NCI-H1694 (cell line): Measurements from ENCODE around the gene BCORL1.

Experiments
- DNase-seq: peaks from one replicate; lab custom pipeline; 2025; lab: John Stamatoyannopoulos, UW

BCORL1 gene

DNA sequence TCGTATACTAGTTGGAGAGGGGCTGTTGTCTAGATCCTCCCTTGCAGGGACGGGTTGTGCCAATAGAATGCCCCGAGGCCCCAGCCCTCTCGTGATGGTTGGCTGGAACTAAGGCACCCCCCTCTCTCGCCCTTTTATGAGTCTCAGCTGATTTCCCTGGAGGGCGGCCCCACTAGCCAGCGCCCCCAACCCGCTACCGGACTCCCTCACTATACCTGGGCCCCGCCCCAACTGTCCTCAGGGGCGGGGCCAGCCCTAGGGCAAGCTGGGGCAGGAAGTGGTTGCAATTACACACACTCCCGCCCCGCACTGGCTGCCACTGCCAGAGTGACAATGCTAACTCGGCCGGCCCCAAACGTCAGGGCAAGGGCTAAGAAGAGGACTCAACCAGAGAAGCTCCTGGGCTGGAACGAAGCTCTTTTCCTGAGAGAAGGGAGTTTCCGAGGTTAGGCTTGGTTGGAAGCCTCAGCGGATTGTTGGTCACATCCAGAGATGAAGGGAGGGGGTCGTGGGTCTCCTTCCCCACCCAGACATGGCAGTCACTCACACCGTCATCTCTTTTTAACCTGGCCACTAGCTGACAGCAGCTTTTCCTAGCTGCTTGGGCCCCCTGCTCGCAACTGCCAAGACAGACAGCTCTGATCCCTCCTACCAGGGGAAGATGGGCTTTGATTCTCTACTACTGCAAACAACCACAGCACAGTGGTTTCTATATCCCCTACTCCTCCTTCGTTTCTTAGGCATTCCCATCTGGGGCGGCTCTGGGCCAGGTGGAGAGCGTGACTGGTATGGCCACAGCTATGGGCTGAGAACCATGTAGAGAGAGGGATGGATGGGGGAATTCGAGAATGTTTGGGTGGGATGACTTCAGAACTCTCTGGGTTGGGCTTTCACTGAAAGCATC lies 21.0 kb upstream of the BCORL1 start:
- no peak for DNase-seq

DNA sequence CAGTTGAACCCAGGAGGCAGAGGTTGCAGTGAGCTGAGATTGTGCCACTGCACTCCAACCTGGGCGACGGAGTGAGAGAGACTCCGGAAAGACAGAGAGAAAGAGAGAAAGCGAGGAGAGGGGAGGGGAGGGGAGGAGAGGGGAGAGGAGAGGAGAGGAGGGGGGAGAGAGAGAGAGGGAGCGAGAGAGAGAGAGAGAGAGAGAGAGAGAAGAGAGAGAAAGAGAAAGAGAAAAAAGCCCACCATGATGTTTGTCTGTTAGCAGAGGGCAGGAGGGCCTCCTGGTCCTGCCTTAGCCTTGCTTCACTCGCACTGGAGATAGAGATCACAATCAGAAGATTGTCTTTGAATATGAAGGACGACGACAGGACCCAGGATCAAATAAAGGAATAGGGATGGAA lies 18.7 kb upstream of the BCORL1 start:
- DNase-seq: no peak

DNA sequence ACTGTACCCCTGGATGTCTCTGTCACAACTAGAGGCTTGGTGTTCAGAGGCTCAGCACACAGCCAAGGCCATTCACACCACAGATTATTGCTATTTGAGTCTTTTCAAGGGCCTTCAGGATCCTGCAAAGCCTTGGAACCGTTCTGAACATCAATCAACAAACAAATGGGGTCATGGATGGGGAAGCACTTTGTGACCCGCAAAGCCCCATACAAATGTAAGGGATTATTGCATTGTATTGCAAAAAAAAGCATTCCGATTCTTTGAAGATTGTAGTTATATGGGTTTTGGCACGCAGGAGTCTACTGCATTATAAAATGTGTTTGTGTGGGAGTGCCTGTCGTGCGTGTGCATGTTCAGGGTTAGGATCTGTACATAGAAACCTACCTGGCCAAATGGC lies 17.3 kb upstream of the BCORL1 start:
- DNase-seq: no peak

DNA sequence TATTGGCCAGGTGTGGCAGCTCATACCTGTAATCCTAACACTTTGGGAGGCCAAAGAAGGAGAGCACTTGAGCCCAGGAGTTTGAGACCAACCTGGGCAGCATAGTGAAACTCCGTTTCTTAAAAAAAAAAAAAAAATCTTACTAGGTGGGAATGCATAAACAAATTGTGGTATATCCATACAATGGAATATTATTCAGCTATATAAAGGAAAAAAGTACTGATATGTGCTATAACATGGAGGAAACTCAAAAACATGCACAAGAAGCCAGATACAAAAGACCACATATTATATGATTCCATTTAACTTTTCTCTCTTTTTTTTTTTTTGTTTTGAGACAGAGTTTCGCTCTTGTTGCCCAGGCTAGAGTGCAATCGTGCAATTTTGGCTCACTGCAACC lies 13.5 kb upstream of the BCORL1 start:
- DNase-seq: no peak

DNA sequence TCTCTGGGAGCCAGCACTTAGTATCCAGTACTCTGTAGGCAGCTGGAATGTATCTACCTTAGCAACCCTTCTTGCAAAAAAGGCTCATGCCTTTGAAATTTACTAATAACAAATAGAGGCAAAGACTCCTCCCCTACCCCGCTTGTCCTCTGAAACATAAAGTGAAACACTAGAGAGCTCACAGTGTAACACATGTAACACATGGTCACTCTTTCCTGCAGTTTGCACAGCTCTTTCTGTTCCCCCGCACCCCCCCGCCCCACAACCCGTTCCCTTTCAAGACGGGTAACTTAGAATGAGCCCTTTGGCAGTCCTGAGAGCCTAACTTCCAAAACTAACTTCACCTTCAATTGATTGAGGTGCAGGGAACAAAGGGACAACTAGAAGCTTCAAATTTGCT lies 6.0 kb upstream of the BCORL1 start:
- DNase-seq: no peak

DNA sequence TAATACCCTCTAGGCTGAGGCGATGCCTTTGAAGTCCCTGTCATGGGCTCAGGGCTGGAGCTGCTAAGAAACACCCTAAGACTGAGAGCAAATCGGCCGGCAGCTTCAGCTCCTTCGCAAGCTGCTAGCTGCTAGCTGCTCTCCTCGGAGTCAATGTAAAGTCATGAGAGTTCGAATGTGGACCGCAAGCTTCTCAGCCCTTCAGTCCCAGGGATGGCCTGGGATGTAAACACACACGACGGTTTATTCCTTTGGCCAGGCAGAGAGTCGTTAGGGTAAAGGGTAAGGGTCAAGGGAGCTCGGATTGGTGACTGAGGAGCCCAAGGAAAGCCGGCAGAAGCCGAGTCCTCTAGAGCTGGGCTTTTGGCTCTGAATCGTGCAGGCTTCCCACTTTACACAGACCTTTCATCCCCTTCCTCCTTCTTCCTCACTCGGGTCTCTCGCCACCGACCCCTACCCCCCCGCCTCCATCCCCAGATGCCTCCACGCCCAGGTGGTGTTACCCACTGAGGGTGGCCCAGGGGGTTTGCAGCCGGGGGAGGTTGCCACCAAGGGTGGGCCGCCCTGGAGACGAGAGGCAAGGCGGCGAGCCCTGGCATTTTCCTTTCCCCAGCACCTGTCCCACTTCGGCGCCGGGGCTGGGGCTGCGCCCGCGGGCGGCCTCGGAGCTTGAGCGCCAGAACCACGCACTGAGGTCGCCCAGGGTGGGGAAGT lies 3.1 kb upstream of the BCORL1 start:
- DNase-seq: no peak

DNA sequence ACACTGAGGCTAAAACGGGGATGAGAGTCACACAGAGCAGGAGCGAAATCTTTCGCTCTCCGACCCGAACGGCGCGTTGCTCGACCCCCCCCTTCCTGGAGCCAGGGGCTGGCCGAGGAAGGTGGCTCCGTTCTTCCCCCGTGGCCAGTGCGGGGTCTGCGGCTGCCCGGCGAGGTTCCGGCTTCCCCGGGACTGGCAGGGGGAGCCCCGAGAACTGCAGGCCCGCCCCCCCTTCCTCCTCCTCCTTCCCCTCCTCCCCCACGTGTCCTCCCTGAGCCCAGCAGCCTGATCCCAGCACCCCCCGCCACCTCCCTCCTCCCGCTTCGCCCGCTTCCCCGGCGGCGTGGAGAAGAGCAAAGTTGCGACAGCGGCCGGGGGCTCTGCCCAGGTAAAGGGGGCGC lies 2.4 kb upstream of the BCORL1 start:
- DNase-seq: no peak

DNA sequence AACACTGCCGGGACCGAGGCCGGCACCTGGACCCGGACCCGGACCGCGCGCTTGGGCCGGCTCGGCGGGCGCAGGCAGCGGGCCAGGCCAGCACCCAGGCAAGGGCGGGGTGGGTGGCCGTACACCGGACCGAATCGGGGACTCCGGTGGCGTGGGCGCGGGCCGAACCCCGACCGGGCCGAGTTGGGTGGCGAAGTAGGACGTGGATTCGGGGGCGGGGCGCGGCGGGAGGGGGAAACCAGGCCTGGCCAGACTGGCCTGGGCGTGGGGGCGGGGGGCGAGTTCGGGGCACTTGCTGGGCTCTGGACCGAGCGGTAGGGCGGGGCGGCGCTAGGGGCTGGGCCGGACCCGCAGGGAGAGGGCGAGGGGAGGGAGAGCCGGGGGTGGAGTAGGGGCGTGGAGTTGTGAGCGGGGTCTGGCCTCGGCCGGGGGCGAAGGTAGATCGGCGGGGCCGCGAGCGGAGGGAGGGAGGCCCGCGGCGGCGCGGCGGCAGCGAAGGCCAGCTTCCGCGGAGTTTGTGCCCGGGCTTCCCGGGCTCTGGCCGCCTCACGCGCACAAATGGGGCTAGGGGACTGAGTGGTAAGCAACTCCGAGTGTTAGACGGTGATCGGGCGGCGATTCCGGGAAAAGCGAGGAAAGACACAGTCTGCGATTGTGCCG lies 1.8 kb upstream of the BCORL1 start:
- DNase-seq: no peak

DNA sequence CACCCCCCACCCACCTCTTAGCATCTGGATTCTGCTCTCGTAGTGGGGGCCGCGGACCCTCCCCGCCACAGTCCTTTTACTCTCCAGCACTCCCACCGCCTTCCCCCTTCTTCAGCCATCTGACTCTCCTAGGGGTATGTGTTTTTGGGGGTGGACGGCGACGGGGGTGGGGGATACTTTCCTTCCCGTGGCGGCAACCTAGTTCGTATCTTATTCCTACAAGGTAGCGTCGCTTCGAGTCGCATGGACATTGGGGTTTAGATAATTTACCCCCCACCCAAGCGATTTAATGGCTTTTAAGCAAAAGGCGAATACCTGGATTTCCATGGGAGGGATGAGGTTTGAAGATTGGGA lies 1.3 kb upstream of the BCORL1 start:
- no peak for DNase-seq

DNA sequence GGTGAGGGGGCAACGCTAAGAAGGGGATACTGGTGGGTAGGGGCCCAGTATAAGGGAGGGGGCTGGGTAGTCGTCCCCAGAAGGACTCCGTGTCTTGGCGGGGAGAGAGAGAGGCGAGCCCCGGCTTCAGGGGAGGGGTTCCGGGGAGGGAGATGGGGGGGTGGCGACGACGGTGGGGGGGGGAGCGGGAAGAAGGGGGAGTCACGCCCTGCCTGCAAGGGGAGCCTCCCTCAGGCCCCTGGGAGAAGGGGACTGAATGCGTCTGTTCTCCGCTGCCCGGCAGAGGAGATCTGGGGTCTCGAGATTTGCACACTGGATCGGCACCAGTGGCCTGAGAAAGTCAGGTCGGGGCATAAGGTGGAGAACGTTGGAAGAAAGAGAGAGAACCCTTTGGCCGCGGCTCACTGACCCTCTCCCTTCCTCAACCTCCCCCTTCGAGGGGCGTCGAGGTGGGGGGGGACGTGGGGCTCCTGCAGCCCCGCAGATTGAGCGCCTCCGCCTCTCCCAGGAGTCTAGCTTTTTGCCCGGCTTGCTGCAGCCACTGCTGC lies 609 bp upstream of the BCORL1 start:
- no peak for DNase-seq

DNA sequence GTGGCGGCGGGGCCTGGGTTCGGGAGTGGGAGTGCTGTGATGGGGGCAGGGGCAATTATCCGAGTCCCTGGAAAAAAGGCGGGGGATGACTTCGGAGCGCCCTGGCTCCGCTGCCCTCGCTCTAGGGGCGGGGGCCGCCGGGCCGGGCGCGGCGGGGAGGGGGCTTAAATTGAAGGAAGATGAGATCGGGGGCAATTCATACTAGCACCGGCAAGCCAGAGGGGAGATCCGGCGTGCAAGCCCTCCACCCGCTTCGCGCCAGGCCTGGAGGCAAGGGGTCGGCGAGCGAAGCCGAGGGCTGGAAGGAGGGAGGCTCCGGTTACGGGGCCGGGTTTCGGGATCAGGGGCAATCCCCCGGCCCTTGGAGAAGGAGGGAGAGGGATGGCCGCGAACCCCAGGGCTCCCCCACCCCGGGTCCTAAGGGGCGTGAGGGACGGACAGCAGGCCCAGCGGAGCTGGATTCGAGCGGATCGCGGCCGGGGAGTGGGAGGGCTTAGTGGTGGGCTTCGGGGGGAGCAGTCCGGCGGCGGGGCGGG lies 1.2 kb downstream of the BCORL1 start:
- DNase-seq: no peak

DNA sequence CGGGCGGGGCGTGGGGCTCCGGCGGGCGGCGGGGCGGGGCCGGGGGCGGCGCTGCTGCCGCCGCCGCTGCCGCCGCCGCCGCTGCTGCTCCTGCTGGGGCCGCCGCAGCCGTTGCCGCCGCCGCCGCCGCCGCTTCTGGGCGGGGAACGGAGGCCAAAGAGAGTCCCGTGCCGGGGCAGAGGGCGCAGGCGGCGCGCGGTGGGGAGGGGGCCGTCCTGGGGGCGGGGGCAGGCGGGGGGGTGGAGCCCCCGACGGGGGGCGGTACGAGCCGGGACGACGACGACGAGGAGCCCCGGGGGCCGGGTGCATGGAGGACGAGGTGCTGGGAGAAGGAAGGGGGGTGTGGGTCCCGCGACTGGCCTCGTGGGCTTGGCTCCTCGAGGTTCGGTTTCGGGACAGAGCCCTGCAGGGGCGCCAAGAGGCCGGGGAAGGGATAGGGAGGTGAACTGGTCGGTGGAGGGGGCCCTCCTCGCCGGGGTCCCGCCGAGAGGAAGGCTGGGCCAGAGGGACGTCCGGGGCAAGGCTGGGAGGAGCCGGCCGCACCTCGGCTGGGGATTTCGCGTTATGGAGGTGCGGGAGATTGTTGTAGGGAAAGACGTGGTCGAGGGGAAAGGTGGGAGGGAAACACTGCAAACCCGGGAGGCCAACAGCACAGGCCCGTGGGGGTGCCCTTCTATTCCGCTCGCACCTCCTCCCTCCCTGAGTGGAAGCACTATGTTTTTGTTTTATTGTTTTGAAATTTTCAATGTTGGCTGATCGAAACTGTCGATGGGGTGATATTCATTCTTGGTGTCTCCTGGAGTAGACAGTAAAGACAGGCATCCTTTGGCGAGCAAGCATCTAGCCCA lies 1.9 kb downstream of the BCORL1 start:
- no peak for DNase-seq

DNA sequence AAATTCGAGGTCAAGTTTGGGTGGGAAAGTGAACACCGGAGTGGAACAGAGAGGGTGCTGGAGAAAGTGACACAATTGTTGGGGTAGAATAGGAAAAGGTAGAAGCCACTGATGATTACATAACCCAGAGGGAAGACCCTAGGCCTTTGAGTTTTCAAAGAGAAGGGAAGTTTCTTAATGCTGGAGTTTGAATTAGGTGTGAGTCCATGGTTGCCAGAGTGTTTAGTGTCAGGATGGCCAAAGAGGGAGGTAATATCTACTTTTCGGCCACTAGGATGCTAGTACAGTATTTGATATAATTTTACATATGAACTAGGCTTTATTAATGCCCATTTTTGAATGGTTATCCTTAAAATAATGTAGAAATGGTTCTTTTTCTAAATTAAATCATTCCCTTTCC lies 5.4 kb downstream of the BCORL1 start:
- DNase-seq: no peak

DNA sequence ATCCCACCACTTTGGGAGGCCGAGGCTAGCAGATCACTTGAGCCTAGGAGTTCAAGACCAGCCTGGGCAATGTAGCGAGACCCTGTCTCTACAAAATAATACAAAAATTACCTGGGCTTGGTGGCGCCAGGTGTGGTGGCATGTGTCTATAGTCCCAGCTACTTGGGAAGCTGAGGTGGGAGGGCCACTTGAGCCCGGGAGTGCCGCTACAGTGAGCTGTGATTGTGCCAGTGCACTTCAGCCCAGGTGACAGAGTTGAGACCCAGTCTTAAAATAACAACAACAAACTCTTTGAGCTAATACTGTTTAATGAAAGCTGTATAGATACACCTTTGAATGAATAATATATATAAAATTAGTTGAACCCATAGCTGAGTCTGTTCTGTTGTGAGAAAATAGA lies 9.7 kb downstream of the BCORL1 start:
- DNase-seq: no peak

DNA sequence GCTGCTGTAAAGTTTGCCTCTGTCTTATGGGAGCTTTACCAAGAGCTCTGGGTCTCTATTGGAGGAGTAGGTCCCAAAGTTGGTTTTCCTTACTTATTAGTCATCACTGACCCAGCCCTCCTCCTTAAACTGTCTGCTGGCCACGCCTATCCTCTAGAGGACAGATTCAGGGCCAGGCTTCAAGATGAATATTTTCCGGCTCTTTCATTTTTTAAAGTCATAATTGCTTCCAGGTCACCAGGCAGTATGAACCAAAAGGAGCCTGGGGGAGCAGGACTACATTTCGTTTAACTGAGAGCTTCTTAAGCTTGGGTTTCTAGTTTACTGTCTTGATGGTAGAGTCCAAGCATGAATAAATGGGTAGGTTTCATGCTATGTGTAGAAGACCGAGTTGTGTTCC lies 13.7 kb downstream of the BCORL1 start:
- DNase-seq: no peak

DNA sequence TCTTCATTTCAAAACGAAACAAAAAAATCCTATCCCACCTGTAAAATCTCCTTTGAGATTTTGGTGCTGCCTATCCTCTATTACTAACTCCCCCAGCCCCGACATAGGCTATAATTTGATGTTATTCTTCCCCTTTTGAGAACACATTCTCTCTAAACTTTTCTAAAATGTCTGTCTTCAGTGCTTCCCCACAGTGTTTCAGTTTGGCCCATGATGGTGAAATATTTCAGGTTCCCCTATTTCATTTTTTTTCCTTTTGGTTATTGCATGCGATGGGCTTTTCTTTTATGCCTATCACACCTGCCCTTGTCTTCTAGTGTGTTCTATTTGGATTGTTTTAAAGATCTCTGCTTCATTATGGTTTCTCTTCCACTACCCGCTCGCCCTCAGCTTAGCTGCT lies 14.7 kb downstream of the BCORL1 start:
- no peak for DNase-seq

DNA sequence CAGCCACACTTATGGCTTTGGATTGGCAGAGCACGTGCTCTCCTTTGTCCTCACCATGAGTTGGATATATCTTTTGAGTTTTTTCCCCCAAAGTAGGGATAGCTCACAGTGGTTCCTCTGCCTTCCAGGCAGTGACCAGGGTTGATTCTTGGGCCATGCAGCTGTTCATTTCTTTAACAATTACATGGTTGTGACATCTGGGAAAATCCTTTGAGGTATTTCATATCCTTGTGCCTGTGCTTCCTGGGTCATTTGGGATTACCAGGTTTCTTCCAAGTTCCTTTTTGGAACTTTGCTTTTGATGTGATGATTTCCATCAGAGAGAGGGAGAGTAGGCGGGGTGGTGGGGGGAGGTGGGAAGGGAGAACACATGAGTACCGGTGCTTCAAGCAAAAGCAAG lies 15.6 kb downstream of the BCORL1 start:
- no peak for DNase-seq

DNA sequence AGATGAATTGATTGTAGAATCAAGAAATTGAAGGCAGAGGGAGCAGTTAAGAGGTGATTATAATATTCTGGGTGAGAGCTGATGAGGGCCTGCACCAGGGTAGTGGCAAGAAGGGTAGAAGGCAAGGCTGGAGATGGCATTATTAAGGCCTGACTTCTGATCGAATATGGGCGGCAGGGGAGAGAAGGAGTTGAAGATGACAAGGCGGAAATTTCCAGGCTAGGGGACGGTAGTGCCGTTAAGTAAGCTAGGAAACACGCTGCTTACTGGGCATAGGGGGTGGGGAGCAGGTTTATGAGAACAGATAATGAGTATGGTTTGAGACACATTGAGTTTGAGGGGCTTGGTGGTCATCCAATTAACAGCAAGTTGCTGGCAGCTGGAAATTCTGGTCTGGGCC lies 19.5 kb downstream of the BCORL1 start:
- DNase-seq: no peak

DNA sequence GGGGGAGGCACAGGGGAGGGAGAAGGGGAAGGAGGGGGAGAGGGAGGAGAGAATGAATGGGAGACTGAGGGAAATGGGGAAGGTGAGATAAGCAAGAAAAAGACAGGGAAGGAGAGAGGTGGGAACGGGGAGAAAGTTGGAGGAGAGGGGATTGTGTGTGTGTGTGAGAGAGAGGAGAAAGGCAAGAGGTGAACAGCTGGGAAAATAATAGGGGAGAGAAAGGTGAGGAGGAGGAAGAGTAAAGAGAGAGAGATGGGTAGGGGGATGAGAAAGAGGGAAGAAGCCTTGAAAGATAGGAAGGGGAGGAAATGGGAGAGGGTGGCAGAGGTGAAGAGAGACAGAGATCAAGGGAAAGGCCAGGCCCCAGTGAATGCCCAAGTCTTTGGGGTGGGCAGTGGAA lies 20.1 kb downstream of the BCORL1 start:
- no peak for DNase-seq

DNA sequence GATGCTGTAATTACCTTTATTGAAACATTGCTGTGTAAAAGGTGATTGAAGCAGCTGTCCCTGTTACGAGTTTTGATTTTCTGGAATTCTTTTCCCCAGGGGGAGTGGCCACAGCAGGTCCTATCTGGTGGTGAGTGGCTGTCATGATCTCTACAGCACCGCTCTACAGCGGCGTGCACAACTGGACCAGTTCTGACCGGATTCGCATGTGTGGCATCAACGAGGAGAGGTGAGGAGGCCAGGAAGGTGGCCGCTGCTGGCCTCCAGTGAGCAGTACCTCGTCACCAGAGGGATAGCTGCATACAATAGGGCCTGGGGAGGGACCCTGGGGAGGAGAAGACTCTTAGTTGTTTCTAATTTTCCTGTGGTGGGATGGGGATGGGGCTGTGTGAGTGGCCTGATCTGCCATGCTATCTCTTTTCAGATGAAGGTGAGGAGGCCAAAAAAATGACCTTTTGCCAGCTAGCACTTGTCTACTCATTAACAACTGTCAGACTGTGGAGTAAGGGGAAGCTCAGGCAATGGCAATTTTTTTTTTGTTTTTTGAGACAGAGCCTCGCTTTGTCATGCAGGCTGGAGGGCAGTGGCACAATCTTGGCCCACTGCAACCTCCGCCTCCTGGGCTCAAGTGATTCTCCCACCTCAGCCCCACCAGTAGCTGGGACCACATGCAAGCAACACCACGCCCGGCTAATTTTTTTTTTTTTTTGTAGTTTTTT lies 22.8 kb downstream of the BCORL1 start:
- no peak for DNase-seq

DNA sequence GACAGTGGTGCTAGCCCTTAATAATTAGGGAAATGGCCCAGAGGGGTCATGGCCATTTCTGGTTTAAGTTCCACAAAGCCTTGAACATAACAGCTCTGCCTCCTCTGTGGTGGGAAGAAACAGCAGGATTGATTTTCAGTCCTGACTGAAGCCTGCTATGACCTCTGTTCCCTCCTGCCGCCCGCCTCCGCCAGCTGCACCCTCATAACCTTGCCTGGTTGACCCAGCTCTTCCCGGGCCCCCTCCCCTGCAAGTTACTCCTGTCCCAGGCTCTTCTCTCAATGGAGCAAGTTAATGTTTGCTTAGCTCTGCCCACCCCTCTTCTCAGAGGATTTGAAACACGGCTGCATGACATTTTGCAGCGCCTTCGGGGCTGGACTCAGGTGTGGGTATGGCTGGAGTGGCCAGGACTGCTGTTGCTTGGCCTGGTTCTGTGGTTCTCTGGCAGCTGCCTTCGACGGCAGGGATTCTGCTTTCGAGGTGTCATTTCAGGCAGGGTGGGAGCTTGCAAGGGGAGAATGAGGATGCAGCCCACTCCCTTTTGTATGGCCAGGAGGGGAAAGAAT lies 27.3 kb downstream of the BCORL1 start:
- DNase-seq: no peak
